Immature natural killer cell (primary cell): ENCODE data around the gene PWWP2A. TPM values are rescaled to one million over a fixed set of nuclear protein-coding genes. Genes with fewer than 3 reads are reported as not detected.
"Not testable (repeated sequence)": the region's sequence is repeated elsewhere in the genome, so short reads cannot be mapped to it uniquely, and the experiment has no call there.

ENCODE experiments used
- DNase-seq, 3 donors: peaks; one replicate each; pipeline ENCODE4 v3.0.0; 2022; ENCODE audit warnings: mixed read lengths in 1 of 3
- H3K27ac Mint-ChIP-seq, 6 donors: one replicate each; pipeline ENCODE4 v1.8.0; 2020; ENCODE audit warnings: mixed read lengths in 6 of 6, mild to moderate bottlenecking in 5 of 6, inconsistent platforms in 4 of 6, moderate library complexity in 3 of 6
- H3K27me3 Mint-ChIP-seq, 3 donors: one replicate each; pipeline ENCODE4 v1.8.0; 2020 to 2021; ENCODE audit warnings: low read depth in 3 of 3, mild to moderate bottlenecking in 3 of 3, mixed read lengths in 3 of 3, moderate library complexity in 3 of 3, inconsistent platforms in 1 of 3
- H3K36me3 Mint-ChIP-seq, 3 donors: one replicate each; pipeline ENCODE4 v1.8.0; 2020; ENCODE audit warnings: mixed read lengths in 3 of 3, inconsistent platforms in 2 of 3, mild to moderate bottlenecking in 2 of 3
- H3K4me1 Mint-ChIP-seq, 2 donors: one replicate each; pipeline ENCODE4 v1.8.0; 2020; ENCODE audit warnings: inconsistent platforms in 2 of 2, mild to moderate bottlenecking in 2 of 2, mixed read lengths in 2 of 2, moderate library complexity in 1 of 2
- H3K4me3 Mint-ChIP-seq, 5 donors: one replicate each; pipeline ENCODE4 v1.8.0; 2020; ENCODE audit warnings: mild to moderate bottlenecking in 5 of 5, mixed read lengths in 5 of 5, inconsistent platforms in 3 of 5, moderate library complexity in 3 of 5
- H3K9me3 Mint-ChIP-seq, 6 donors: one replicate each; pipeline ENCODE4 v1.8.0; 2020; ENCODE audit warnings: mild to moderate bottlenecking in 6 of 6, mixed read lengths in 6 of 6, inconsistent platforms in 4 of 6, moderate library complexity in 3 of 6
- polyA plus RNA-seq, 3 donors: library from polyadenylated mRNA; unstranded; fragments of 300-500 nt; fragmentation: Illumina TruSeq; gene quantifications; one replicate each; pipeline ENCODE4 v1.2.3, GENCODE V29; 2021

PWWP2A gene, protein sequence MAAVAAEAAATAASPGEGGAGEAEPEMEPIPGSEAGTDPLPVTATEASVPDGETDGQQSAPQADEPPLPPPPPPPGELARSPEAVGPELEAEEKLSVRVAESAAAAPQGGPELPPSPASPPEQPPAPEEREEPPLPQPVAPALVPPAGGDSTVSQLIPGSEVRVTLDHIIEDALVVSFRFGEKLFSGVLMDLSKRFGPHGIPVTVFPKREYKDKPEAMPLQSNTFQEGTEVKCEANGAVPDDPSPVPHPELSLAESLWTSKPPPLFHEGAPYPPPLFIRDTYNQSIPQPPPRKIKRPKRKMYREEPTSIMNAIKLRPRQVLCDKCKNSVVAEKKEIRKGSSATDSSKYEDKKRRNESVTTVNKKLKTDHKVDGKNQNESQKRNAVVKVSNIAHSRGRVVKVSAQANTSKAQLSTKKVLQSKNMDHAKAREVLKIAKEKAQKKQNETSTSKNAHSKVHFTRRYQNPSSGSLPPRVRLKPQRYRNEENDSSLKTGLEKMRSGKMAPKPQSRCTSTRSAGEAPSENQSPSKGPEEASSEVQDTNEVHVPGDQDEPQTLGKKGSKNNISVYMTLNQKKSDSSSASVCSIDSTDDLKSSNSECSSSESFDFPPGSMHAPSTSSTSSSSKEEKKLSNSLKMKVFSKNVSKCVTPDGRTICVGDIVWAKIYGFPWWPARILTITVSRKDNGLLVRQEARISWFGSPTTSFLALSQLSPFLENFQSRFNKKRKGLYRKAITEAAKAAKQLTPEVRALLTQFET
- 10 to 100 TPM; 12.1 to 46.7 (median 20.6) TPM for polyA plus RNA-seq

DNA sequence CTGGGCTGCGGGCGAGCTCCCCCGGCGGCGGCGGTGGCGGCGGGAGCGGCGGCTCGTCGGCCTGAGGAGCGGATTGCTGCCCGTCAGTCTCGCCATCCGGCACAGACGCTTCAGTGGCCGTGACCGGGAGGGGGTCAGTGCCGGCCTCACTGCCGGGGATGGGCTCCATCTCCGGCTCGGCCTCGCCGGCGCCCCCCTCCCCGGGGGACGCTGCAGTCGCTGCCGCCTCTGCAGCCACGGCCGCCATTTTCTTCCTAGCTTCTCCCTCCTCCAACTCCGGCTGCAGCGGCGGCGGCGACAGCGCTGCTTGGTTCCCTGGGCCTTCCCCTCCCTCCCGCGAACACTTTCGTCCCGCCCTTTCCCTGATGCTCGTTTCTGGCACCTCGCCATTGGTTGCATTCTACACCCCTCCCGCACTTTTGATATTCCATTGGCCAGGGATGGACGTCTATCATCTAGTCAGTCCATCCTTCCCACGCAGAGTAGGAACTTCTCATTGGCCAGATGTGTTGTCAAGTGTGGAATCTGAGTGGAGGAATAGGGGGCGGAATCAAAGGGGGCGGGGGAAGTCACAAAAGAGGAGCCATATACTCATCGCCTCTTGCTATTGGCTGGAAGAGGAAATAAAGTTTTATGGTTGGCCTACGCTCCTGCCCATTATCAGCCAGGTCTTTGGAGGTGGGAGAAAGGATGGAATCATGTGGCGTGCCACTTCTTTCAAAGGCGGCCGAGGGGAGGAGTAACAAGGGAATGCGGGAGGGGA is at the start of gene PWWP2A:
PWWP2A (minus strand) TSS at position 309 of the 763 bp plus-strand sequence; CDS start at position 247, 62 bp downstream.
- Mint-ChIP-seq H3K36me3 (peaks cover 4 to 8% (median 4%) of the 10 kb centered on the region in 3 donors), H3K27ac (peak within 1 kb of the TSS; percentile 71 to 99 (median 93))

DNA sequence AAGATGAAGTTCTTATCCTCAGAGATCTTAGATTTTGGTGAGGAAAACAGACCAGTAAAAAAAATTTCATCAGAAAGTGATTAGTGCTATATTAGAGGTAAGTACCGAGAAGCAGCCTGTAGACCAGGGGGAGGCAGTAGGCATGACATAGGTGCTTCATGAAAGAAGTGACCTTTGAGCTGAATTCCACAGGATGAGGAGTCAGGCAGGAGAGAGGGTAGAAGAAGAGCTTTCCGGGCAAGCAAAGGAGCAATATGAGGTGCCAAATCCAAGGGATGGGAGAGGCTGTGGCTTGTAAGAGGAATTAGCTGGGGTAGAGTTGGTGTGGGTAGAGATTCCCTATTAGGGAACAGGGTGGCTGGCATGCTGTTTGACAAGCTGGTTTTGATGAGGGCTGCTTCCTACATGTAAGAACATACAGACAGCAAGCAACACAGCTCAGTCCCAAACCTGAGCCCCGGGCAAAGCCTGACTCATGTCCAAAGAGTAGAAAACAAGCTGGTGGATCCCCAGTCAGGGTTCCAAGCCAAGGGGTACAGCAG is 48.4 kb upstream of the PWWP2A start:
- no peaks in the 10 kb centered on the region for H3K36me3 Mint-ChIP-seq
- no peak overlapping the region for H3K4me3 Mint-ChIP-seq
- H3K27ac Mint-ChIP-seq, result no peak overlapping the region
- DNase-seq, result no peak
- no peaks in the 10 kb centered on the region for H3K9me3 Mint-ChIP-seq
- peaks cover 13 to 22% of the 10 kb centered on the region in 2 donors for H3K4me1 Mint-ChIP-seq
- H3K27me3 Mint-ChIP-seq, result peaks cover 5 to 9% (median 5%) of the 10 kb centered on the region in 3 donors

More for the DNA sequence above, at the start of gene PWWP2A:
- Mint-ChIP-seq H3K27me3 (peaks cover 2 to 11% (median 3%) of the 10 kb centered on the region in 3 donors), H3K9me3 (no peaks in the 10 kb centered on the region), H3K4me3 (peak within 1 kb of the TSS; percentile 90 to 100 (median 95)), H3K4me1 (peaks cover 14 to 27% of the 10 kb centered on the region in 2 donors)
- DNase-seq, result peak; percentile 99

DNA sequence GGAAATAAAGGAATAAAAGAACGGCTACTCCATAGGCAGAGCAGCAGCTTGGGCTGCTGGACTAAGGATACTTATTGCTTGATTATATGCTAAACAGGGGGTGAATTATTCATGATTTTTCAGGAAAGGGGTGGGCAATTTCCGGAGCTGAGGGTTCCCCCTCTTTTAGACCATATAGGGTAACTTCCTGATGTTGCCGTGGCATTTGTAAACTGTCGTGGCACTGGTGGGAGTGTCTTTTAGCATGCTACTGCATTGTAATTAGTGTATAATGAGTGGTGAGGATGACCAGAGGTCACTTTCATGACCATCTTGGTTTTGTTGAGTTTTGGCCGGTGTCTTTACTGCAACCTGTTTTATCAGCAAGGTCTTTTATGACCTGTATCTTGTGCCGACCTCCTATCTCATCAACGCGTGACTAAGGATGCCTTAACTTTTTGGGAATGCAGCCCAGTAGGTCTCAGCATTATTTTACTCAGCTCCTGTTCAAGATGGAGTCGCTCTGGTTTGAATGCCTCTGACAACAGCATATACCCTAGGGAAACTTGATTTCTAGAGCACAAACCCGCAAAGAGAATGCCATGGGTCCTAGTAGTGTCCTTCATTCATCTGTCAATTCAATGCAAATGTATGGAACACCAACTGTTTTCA is 47.8 kb upstream of the PWWP2A start:
- Mint-ChIP-seq H3K27ac (no peak overlapping the region), H3K36me3 (no peaks in the 10 kb centered on the region), H3K27me3 (peaks cover 5 to 9% (median 5%) of the 10 kb centered on the region in 3 donors), H3K4me3 (no peak overlapping the region), H3K4me1 (peaks cover 13 to 22% of the 10 kb centered on the region in 2 donors), H3K9me3 (no peaks in the 10 kb centered on the region)
- no peak for DNase-seq

DNA sequence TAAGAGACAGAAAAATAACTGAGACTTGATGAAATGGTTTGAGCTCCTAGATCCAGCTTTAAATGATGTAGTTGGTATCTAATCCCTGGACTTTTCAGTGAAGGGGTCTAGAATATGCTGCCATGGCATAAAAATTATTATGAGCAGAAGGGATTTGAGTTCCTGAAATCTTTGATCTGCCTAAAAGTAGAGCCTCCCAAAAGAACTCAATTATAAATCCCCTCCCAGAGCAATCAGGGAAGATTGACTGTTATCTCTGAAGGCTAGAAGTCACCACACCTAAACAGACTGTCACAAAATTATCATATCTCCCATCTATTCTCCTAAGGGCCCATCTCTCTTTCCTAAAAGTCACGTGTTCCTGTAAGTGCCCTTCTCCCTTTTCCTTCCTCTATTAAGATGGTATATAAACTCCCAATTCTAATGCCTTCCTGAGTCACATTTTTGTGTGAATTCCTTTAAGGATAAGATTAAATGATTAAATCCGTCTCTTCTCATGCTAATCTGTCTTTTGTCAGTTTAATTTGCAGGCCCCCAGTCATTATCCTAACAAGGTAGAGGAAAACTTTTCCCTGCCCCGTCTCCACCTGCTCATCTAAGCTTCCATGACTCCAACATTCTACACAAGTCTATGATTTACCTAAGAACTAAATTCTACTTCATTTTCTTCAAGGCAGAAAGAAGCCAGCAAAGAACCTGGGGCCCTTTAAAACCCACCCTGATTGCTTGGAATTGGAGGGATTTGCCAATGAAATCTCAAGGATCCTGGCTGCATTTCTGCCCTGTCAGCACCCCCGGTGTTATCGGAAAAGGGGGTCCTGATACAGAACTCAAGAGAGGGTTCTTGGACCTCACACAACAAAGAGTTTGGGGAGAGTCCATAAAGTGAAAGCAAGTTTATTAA is 47.1 kb upstream of the PWWP2A start:
- H3K27me3 Mint-ChIP-seq, result peaks cover 5 to 9% (median 5%) of the 10 kb centered on the region in 3 donors
- no peak for DNase-seq
- peaks cover 13 to 22% of the 10 kb centered on the region in 2 donors for H3K4me1 Mint-ChIP-seq
- H3K36me3 Mint-ChIP-seq, result no peaks in the 10 kb centered on the region
- H3K4me3 Mint-ChIP-seq, result no peak overlapping the region
- H3K9me3 Mint-ChIP-seq, result no peaks in the 10 kb centered on the region
- H3K27ac Mint-ChIP-seq, result no peak overlapping the region

DNA sequence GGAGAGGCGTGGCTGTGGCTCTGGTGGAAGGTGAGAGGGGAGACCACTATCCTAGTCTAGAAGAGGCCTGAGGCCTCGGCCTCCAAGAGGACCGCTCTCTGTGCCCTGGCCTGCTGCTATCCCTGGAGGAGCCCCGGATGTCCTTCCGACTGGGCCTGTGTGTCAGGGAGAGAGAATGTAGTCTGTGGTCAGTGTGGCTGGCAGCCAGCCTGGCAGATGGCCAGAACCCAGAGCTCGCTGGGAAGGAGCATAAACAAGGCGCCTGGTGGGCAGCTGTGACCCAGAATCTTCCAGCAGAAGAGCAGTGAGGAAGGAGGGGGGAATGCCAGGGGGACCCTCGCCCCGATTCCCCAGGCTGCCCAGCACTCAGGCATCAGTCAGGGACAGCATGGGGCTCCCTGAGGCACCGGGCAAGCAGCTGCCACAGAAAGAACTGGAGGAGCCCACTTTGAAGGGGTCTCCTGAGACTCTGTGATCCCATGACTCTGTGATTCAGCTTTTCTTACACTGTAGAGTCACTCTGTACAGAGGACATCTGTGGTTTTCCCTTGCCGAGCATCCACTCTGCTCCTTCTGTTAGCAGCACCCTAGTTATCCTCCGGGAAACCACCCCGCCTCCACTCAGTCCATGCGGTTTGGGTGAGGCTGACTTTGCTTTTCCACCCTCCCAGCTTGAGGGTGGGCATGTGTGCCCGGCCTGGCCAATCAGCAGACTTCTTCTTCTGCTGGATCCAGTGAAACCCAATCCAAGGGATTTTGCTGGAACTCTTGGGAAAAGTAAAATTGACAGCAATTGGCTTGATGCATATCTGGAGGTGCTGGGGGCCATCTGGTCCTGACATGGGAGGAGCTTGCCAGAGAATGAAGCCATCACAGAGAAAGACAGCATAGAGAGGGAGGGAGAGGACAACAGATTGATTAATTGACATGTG is 46.2 kb upstream of the PWWP2A start:
- peaks cover 5 to 9% (median 5%) of the 10 kb centered on the region in 3 donors for H3K27me3 Mint-ChIP-seq
- H3K4me1 Mint-ChIP-seq, result peaks cover 15 to 22% of the 10 kb centered on the region in 2 donors
- H3K4me3 Mint-ChIP-seq, result peak overlapping the region in 2 of 5 donors; percentile 12 to 58
- peak in 2 of 3 donors; percentile 10 to 14 for DNase-seq
- H3K9me3 Mint-ChIP-seq, result no peaks in the 10 kb centered on the region
- H3K27ac Mint-ChIP-seq, result peak overlapping the region in 1 of 6 donors; percentile 29
- no peaks in the 10 kb centered on the region for H3K36me3 Mint-ChIP-seq

DNA sequence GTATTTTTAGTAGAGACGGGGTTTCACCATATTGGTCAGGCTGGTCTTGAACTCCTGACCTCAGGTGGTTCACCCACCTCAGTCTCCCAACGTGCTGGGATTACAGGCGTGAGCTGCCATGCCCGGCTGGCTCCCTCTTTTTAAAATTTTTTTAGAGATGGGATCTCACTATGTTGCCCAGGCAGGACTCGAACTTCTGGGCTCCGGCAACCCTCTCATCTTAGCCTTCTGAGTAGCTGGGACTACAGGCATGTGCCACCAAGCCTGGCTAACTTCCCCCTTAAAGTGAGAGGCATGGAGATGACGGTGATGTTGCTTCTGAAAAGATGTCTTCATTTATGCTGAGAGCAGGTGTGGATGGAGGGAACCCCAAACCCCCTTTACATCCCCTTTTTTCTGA is 43.7 kb upstream of the PWWP2A start:
- Mint-ChIP-seq H3K4me1 (peaks cover 15 to 22% of the 10 kb centered on the region in 2 donors), H3K9me3 (no peaks in the 10 kb centered on the region), H3K27ac (no peak overlapping the region), H3K4me3 (no peak overlapping the region), H3K27me3 (peaks cover 2 to 11% (median 6%) of the 10 kb centered on the region in 3 donors), H3K36me3 (no peaks in the 10 kb centered on the region)
- DNase-seq, result no peak

DNA sequence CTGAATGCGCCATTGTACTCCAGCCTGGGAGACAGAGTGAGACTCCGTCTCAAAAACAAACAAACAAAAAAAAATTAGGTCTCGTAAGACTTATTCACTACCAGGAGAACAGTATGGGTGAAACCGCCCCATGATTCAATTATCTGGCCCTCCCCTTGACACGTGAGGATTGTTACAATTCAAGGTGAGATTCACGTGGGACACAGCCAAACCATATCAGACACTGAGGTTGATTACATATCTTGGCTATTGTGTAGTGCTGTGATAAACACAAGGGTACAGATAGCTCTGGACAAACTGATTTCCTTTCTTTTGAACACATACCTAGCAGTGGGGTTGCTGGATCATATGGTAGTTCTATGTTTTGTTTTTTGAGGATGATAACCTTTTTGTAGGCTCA is 42.4 kb upstream of the PWWP2A start:
- peaks cover 15 to 22% of the 10 kb centered on the region in 2 donors for H3K4me1 Mint-ChIP-seq
- H3K27ac Mint-ChIP-seq, result no peak overlapping the region
- peaks cover 0 to 11% (median 5%) of the 10 kb centered on the region in 3 donors for H3K27me3 Mint-ChIP-seq
- H3K4me3 Mint-ChIP-seq, result no peak overlapping the region
- no peaks in the 10 kb centered on the region for H3K36me3 Mint-ChIP-seq
- H3K9me3 Mint-ChIP-seq, result no peaks in the 10 kb centered on the region
- DNase-seq, result no peak

DNA sequence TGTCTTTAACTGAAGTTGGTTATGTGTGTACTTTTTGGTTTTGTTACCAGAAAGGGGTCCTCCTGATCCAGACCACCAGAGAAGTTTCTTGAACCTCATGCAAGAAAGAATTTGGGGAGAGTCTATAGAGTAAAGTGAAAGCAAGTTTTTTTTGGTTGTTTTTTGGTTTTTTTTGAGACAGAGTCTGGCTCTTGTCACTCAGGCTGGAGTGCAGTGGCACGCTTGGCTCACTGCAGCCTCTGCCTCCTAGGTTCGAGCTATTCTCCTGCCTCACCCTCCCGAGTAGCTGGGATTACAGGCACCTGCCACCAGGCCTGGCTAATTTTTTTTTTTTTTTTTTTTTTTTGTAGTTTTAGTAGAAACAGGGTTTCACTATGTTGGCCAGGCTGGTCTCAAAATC is 41.6 kb upstream of the PWWP2A start:
- not testable (repeated sequence) for DNase-seq, H3K36me3 Mint-ChIP-seq, H3K4me3 Mint-ChIP-seq, H3K9me3 Mint-ChIP-seq, H3K27me3 Mint-ChIP-seq, H3K27ac Mint-ChIP-seq
- peaks cover 14 to 15% of the 10 kb centered on the region in 2 donors for H3K4me1 Mint-ChIP-seq

DNA sequence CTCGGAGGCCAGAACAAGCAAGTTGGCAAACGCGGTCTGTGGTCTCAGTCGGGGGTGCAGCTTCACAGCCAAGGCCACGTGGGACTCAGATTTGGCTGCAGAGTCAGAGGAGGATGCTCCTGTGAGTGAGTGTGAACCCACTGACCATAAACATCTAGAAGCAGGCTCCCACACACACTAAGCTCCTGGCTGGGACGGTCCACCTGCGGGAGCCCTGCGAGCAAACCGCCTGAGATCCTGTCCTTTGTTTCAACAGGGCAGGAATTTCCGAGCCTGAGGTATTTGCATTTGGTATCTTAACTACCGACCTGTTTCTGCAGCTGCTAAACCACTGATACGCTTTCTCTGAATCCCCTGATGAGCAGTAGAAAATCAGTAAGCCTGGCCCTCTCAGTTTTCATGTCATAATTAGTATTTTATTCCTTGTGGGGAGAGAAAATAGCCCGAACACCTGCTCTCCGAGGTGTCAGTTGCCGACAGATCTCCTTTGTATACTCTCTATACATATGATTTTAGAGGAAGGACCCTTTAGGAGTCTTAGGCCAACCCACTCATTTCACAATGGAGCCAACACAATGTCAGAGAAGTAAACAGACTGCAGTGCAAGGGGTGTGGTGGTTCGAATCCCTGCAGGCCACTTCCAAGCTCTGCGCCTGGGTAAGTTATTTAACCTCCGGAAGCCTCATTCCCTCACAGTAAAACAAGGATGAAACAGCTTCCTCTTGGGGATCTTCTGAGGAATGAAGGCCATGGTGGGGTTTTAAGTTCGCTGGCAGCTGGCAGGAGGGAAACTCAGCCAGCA is 40.9 kb upstream of the PWWP2A start:
- peaks cover 0 to 8% (median 5%) of the 10 kb centered on the region in 3 donors for H3K27me3 Mint-ChIP-seq
- no peaks in the 10 kb centered on the region for H3K36me3 Mint-ChIP-seq
- peak in 2 of 3 donors; percentile 19 to 25 for DNase-seq
- no peak overlapping the region for H3K27ac Mint-ChIP-seq
- peaks cover 8% of the 10 kb centered on the region in 2 donors for H3K4me1 Mint-ChIP-seq
- H3K9me3 Mint-ChIP-seq, result no peaks in the 10 kb centered on the region
- no peak overlapping the region for H3K4me3 Mint-ChIP-seq

DNA sequence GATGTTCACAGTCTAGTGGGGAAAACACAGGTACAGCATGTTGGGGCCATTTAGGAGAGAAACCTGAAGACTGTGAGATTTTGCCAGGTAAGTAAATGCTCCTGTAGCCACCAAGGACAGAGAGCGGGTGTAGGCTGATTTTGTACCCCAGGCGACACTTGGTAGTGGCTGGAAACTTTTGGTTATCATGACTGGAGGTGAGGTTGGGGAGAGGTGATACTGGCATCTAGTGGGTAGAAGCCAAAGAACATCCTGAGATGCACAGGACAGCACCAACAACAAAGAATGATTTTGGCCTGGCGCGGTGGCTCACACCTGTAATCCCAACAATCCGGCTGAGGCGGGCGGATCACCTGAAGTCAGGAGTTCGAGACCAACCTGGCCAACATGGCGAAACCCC is 38.8 kb upstream of the PWWP2A start:
- no peak for DNase-seq
- Mint-ChIP-seq H3K27me3 (peaks cover 0 to 8% (median 3%) of the 10 kb centered on the region in 3 donors), H3K4me3 (no peak overlapping the region), H3K36me3 (no peaks in the 10 kb centered on the region), H3K4me1 (peaks cover 0 to 2% of the 10 kb centered on the region in 2 donors), H3K27ac (no peak overlapping the region), H3K9me3 (no peaks in the 10 kb centered on the region)
